Hematopoietic multipotent progenitor cell treated with erythropoietin and hydrocortisone succinate and interleukin-3 and kit ligand, for 17 days (in vitro differentiated cells): ENCODE data around the gene DMD.

Source experiments
- DNase-seq: peaks from one replicate; pipeline ENCODE4 v3.0.0-alpha.2; 2015; ENCODE audit warnings: low spot score

DMD gene

DNA sequence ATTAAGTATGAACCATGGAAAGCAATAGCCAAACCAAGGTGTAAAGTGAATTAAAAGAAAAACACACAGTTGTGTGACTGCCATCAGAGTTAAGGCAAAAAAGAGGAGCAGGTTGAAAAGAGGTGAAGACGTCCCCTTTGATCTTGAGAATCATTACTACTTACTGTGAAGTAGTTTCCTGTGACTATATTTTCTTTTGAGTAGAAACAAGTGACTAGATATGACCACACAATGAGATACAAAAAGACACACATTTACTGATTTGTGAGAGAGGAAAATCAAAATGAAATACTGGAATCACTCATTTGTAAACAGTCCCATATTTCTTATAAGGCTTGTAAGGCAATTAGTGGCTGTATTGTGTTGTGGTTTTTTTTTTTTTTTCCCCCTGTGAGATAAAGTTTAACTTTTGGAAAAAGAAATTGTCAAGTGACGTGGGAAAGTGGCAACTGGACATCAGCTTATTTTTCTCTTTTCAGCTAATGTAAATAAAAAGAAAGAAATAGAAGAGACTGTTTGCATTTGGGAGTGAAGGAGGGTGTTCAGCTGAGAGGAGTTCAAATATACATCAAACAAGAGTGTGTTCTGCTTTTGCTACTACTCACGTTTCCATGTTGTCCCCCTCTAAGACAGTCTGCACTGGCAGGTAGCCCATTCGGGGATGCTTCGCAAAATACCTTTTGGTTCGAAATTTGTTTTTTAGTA lies 2033.1 kb downstream of the DMD start:
- no peak for DNase-seq

DNA sequence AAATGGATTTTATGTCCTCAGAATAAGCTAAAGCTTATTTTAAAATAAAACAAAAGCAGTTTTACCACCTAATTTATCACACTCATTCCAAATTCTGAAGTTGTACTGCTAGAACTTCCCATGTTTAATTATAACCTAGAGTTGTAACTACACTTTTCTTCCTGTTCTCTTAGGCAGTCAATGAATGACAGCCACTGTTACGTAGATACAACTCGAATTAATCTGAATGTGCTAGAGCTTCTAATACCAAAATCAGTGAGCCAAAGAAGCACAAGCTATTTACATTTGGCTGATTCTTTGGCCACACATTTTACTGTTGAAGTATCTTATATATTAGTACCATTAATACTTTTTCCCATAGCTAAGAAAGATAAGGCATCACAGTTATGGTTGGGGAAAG lies 2040.6 kb downstream of the DMD start:
- DNase-seq = no peak

DNA sequence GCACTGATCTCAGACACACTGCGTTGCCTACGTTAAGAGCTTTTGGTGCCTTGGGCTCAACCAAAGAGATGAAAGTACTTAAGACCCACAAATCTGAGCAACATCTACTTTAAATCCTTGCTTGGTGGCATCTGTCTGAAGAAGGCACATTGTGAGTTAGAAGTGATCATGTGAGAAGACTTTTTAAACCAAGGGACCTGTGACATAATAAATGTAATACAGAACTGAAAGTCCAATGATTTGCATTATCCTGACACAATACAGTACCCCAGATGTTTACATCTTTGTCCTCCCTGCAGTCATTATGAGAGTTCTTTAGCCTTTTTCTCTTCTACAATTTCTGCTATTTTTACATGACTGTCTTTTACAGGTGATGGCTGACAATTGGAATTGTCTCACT lies 2042.8 kb downstream of the DMD start:
- DNase-seq = no peak

DNA sequence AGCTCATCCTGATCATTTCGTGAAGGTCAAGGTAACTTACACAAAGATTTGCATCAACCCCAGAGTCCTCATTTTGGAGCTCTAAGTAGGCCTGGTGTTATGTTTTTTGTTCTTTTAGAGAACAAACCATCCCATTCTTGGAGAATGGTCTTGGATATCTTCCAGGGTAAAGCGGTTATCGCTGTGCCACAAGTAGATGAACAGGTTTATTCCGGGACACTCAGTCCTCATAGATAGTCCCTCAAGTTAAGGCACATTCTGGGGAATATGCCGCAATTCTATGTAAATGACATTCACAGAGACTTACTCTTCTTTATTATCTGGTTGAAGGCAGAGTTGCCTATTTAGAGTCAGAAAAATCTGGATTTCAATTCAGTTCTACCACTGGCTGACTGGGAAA lies 2044.5 kb downstream of the DMD start:
- no peak for DNase-seq

DNA sequence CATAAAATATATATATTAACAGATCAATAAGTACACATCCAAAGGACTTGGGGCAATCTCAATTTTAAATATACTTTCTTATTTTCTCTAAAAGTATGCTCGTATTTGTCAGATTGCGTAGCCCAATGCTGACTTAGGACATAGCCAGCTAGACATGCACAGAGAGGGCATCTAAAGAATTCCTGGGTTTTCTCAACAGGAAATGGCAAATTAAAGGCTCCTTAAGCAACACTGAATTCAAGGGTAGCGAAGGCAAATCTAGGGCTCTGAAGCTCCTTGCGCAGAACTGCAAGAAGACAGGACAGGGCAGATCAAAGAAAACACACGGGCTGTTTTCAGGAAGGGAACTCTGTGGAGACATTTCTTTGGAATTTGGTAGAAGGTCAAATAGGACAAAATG lies 2044.9 kb downstream of the DMD start:
- no peak for DNase-seq

DNA sequence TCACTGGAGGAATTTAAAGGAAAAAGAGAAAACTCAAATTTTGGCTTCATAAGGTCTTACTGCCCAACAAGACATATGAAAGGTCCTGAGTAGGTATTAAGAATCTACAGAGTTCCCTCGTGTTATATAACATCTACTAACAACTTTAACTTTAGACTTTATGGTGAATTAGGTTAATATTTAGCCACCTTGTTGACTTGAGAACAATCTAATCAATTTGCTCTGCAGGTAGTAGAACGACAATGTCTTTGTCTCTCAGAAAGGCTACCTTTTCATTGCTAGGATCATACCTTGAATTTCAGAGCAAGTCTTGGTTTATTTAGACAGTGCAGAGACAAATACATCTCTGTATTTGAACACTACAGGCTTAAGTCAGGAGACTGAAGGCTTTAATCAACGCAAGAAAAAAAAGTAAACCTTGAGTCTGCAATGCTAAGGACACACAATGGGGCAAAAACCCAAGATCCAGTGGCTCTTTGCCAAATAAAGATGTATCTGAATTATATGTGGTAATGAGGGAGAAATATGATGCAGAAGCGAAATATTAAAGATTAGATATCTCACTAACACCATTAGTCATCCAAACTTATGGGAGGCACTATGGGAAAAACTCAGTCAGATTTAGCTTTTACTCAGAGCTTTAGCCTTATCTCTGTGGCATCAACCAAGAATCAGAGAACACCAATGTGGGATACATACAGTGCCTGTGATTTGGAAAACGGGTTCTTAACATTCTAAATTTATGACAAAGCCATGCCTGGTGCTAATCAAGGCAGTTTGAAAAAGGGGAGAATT lies 2045.9 kb downstream of the DMD start:
- no peak for DNase-seq

DNA sequence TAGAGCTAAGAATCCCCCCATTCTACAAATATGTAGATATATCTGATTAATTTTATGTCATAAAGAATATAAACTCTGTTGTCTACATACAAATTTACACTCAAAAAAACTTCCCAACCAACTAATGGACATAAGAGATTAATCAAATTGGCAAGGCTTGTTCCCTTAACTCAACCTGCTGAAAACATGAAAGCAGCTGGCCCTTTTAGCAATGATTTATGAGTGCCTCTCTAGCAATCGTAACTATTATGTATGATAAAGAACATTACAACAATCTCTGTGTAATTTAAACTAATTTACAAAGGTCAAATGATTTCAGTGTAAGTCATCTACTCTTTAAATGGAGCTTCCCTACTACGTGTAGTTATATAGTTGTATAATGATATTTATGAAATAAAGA lies 2056.4 kb downstream of the DMD start:
- no peak for DNase-seq

DNA sequence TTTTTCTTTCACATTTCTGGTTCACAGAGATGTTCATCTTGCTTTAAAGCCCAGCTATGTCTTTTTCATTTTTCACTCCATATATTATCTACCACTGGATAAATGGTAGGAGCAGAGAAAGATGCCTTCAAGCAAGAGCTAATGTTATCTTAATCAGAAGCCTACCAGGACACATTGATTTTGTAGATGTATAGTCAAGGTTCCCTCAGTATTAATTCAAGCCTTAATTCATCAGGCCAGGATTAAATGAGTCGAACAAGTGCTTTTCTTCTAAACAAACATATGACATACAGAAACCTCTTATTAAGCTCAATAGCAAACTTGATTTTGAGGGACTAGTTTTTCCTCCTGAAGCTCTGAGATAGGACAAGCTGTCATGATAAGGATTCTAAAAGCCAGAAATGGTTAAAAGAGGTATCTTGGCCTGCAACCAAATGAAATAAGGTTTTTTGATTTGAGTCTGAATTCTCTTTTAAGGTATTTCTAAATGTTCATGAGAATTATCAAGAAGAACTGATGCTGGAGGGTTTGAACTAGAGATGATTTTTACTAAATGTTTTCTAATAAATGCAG lies 2057.8 kb downstream of the DMD start:
- no peak for DNase-seq

DNA sequence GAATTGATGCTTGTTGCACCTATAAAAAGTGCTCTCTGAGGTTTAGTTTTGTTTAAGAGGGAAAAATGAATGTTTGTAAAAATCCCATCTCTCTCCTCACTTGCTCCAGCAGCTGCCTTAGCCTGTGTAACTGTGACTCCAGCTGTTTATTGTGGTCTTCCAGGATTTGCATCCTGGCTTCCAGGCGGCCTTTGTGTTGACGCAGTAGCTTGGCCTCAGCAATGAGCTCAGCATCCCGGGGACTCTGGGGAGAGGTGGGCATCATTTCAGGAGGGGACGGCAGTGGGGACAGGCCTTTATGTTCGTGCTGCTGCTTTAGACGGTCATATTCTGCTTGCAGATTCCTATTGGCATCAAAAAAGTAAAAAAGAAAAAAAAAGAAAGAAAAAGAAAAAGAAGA lies 2064.2 kb downstream of the DMD start:
- no peak for DNase-seq

DNA sequence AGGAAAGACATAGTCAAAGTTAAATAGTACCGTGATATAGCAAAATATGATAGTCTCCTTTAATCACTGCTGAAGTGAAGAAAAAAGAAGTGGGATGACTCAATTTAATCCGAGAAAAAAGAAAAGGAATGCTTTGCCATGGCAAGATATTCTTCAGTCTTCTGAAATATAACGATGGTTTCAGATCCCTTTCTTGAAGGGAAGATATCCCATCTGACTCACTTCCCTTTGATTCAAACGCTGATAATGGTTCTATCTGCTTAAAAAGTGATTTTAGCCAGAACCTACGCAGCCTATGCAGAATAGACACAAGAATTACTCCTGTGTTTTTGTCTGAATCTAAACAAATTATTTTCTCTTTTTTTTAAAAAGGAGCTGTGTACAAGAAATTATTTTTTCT lies 2071.4 kb downstream of the DMD start:
- no peak for DNase-seq

DNA sequence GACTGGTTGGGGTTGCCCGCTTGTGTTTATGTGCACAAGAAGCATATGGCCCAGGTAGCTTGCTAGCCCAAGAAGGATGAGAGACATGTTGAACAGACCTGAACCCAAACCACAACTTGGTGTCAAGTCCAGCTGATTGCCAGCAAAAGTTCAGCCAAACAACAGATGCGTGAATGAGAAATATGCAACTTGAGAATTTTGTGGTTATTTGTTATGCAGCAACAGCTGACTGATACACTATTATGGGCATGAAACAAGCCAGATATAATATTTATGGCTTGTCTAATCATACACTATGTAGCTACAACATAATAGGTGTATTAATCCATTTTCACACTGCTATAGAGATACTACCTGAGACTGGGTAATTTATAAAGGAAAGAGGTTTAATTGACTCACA lies 2073.2 kb downstream of the DMD start:
- DNase-seq = no peak

DNA sequence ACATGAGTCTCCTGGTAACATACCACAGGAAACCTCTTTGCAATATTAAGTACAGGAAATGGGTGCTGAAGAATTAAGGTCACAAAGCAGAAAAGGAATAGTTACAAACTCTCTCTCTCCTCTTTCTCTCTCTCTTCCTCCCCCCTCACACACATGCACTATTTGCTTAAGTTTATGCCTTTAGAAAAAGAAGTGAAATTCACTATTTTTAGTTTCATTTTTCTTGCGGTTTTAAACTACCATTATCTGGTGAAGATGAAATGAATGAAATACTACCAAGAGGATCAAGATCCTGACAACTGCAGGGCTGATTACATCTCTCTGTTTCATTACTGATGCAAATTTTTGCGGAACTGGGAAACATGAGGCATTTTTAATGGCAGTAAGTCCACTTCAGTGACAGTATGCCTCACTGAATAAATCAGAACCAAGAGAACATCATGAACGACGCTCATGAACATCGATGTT lies 2075.2 kb downstream of the DMD start:
- DNase-seq = no peak

DNA sequence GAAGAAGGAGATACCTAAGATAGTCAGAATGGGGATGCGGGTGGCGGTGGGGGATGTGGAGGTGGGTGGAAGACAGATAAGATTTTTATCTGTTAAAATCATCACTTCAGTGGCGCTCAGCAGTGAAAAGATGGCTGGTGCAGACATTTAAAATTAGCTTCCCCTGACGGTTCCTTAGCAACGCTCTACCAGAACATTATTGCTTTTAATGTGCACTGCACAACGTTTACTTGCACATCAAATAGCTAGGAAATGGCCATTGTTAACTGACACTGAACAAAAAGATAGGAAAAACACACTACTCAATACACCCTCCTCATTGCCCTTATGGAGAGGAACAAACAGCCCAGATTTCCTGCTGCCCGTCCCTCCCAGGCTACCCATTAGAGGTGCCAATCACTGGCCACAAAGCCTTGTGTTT lies 2078.5 kb downstream of the DMD start:
- no peak for DNase-seq

DNA sequence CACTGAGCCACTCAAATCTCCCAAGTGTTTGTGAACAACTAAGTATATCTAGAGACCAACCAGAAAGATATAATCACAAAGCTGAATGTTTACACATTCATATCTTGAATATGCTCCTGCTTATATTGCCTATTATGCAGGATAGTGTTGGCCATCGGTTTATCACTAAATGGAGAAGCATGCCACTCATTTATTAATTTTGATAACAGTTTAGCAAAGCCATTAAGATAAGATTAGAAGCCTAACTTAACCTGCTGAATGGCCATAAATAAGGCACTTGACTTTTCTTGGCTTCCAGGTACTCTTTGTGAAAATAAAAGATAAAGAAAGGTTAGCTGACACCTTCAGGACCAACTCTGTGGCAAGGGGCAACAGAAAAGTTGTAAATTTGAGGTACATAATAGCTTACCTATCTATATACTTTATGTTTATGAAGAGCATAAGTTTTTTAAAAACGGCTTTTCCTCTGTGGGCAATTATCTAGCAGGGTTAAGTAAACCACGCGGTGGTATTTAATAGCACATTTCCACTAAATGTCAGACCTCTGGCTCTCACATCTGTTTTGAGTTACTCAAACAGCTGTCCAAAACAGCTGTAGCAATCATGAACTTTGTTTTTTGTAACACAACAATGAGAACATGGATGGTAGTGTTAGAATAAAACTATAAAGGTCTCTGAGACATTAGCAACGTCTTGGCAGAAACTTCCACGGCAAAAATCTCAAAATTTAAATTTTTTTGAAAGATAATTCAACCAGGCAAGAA lies 2080.7 kb downstream of the DMD start:
- DNase-seq = no peak

DNA sequence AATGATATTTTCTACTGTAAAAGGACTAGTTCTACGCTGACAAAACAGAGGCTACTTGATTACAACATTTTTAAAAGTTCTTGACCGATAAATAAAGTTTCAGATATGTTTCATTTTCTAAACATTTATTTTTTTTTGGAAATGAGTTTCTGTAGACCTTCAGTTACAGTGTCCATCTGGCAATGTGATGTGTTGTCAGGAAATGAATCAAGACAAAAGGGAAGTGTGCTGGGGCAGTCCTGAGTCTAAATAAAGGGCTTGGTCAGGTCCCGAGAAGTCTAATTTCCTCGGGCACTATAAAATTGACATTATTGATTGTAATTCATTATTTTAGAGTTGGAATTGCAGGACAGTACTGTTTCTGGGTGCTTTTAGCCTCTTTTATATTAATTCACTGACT lies 2082.5 kb downstream of the DMD start:
- DNase-seq = no peak

DNA sequence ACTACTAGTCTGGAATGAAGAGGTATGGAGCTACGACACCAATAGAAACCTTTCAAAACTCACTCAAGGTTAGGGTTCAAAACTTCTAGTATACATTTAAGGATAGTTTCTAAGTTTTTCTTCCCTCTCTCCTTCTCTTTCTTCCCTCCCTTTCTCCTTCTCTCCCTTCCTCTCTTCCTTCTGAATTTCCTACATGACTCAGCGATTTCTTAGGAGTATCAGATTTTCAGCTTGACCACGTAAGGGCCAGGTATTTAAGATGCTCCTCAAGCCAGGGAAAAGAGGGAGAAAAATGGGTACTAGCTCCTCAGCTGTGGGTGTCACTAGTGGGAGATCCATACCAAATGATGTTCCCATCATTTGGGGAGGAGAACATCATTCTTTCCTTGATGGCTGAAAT lies 2083.6 kb downstream of the DMD start:
- DNase-seq = no peak

DNA sequence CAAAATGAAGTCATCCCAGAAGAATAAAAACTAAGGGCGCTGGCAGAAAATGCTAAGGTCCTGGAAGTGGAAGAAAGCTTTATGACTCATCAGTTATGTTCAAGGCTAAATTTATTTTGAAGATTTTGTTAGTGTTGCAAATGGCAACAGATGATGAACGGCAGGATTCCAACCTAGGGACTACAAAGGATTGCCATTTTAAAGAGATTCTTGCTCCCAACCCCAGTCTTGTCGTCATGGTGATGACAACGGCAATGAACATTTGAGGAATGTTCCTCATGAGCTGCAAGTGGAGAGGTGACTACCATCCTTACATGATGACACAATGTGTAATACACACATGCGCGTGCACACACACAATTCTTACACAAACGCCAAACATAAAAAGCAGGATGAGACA lies 2085.1 kb downstream of the DMD start:
- no peak for DNase-seq

DNA sequence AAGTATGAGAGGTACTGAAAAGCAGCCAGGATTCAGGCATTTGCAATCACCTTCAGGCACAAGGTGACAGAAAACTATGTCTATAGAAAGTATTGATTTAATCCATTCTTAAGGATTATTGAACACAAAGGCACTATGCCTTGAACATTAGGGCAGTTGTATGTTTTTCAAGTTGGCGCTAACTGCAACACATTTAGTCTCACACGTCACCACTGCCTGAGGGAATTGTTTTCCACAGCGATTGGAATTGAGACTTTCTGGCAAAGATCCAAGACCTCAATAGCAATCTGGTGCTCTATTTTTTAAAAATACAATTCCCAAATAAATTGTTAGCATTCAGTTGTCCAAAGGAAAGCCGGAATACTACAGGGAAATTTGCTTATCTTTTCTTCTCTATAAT lies 2086.8 kb downstream of the DMD start:
- DNase-seq = no peak

DNA sequence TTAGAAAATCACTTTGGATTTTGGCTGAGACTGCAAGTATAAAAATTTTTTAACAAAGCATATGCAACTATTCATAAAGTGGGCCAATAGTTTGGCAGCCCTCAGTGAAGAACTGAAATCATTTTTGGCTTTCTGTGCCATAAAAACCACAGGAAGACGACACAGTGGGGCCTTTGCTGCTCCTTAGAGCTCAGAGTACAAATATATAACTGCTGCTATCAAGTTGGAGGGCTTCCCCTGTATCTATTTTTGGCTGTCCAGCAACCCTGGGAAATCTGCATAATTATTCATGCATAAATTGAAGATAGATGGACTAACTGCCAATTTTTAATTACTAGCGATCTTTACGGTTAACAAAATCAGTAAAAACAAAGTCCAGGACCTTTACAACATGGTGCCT lies 2088.0 kb downstream of the DMD start:
- DNase-seq = no peak

DNA sequence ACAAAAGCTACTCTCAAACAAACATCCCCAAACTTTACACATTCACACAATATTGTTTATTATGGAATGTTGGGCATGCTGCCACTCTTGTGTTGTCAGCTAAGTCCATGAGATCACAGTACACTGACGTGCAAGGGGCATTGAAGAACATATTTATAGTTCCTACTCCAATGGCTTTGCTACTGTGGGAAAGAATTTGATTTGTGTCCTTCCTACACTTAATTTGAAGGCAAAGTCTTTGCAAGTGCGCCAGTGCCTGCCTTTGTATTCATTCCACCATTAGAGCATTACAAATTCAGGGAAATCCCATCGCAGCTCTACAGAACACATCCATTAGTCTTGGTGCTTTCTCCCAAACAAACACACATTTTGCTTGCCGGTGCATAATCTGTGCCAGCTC lies 2094.1 kb downstream of the DMD start:
- no peak for DNase-seq

DNA sequence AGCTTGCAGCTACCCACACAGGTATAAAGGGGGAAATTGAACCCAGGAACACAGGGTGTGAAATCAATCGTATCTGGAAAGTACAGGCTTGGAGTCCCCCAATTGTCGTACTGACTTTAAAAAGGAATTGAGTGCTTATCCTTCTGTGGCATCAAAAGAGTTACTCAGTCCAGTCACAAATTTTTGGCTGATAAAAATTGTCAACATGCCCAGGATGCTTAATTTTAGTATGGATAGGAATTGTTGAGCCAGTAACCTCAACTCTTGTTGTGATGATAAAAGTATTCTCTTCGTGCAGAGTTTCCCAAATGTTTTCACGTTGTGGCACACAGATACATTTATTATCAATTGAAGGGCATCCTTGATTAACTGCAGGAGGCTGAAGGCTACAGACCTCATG lies 2096.0 kb downstream of the DMD start:
- no peak for DNase-seq

DNA sequence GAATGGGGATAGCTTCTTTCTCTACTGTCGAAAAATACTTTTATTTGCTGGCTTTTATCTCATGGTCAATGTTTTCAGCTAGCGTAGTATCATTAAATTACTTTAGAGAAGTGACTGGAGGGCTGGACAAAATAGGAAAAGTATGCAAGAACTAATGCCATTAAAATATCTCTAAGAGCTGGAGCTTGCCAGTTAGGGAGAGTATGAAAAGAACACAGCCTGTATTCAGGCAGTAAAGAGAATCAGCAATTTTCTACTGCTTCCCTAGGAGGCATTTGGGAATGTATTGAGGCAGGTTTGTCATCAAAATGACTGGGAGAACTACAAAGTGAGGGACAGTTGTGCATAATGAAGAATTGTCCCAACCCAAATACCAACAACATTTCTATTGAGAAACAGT lies 2096.5 kb downstream of the DMD start:
- DNase-seq = no peak
